ENCODE results near the gene PGLYRP4.
"Not testable (repeated sequence)": the region's sequence is repeated elsewhere in the genome, so short reads cannot be mapped to it uniquely, and the experiment has no call there.

The PGLYRP4 gene

GRCh38 chr1:153337980-153338853 is 10.4 kb downstream of the PGLYRP4 start:
- no peak for DNase-seq (ENCODE audit: low spot score)

DNA sequence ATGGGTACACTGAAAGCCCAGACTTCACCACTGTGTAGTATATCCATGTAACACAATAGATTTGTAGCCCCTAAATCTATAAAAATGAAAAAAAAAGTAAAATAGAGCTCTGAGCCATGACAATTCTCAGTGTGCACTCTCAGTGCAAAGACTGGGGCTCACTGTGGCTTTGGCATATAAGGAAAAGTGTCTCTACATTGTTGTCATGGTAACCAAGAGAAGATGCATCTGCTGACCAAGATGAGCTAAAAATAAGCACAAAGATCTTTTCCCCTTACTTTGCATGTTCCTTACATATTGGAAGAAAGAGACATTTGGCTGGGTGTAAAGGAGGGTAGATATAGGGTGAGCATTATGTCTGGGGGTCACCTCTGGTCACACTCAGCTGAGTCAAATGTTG is 12.0 kb downstream of the PGLYRP4 start:
- no peak for DNase-seq (ENCODE audit: low spot score)

GRCh38 chr1:153333902-153334301 is 14.7 kb downstream of the PGLYRP4 start:
- DNase-seq (ENCODE audit: low spot score) = no peak

DNA sequence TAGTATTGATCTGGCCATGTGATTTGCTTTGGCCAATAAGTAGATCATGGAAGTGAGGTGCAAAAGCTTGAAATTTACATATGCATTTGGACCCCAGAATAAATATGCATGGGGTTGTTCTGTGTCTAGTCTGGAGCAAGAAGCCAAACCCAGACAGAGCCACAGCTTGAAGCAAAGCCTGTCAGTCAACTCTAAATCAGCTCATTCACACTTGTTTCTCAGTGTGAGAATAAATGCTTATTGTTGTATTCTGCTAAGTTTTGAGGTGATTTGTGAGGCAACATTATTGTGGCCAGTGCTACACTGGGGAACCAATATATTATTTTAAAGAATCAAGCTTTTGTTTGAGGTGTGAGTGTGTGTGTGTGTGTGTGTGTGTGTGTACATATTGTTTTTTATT is 23.7 kb downstream of the PGLYRP4 start:
- no peak for DNase-seq (ENCODE audit: low spot score)

GRCh38 chr1:153322568-153322967 is 26.1 kb downstream of the PGLYRP4 start:
- DNase-seq (ENCODE audit: low spot score) = no peak

- DNase-seq (ENCODE audit: low spot score) = not testable (repeated sequence)
Measured at GRCh38 chr1:153318145-153318544, 30.5 kb downstream of the PGLYRP4 start.

DNA sequence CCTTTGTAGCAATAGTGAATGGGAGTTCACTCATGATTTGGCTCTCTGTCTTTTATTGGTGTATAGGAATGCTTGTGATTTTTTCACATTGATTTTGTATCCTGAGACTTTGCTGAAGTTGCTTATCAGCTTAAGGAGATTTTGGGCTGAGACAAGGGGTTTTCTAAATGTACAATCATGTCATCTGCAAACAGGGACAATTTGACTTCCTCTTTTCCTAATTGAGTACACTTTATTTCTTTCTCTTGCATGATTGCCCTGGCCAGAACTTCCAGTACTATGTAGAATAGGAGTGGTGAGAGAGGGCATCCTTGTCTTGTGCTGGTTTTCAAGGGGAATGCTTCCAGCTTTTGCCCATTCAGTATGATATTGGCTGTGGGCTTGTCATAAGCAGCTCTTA is 32.6 kb downstream of the PGLYRP4 start:
- DNase-seq (ENCODE audit: low spot score) = not testable (repeated sequence)

DNA sequence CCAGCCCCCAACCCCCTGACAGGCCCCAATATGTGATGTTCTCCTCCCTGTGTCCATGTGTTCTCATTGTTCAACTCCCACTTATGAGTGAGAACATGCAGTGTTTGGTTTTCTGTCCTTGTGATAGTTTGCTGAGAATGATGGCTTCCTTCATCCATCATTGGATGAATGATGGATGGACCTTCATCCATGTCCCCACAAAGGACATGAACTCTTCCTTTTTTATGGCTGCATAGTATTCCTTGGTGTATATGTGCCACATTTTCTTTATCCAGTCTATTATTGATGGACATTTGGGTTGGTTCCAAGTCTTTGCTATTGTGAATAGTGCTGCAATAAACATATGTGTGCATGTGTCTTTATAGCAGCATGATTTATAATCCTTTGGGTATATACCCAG is 34.3 kb downstream of the PGLYRP4 start:
- DNase-seq (ENCODE audit: low spot score) = not testable (repeated sequence)

DNA sequence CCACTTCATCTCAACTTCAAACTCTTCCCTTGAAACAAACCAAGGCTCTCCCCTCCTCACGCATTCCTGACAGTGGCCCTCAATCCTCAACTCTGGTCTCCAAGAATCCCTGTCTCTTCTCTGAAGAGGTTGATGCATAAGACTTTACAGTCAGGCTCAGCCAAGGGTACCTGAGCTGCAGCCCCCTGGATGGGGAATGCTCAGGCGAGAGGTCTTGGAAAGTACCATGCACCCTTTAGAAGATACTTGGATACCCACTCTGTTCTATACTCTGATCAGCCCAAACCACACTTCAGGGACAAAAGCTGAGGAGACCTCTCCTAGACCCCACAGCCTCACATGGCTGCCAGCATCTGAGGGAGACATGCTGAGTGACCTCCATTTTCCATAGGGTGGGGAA is 35.4 kb downstream of the PGLYRP4 start:
- no peak for DNase-seq (ENCODE audit: low spot score)

DNA sequence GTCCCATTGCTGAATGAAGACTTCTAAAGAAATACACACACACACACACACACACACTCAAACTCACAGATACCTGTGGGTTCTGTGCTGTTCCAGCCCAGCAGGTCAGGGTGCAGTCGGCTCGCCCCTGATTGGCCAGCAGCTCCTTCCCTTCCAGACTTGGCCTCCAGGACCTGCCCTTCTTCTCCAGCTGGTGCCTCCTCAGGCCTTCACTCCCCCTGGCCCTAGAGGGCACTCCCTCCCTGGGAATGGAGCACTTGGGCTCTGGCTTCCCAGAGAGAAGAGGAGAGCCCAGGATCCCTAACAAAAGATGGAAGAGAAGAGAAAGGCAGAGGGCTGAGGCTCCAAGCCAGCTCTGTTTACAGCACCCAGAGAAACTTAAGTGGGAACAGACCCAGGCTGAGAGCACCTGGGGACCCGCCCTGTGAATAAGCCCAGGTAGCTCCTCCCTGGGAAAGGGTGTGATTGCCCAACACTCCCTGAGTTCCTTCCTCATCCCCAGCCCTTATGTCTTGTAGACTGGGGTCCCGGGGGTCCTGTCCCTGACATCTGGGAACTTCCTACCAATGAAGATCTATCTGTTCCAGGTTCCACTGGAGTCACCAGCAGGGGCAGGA is 36.0 kb downstream of the PGLYRP4 start, which contains the start of gene PGLYRP3:
TSS of gene PGLYRP3 (minus strand) at position 383 of the 617 bp plus-strand sequence. CDS start 2,287 bp downstream, outside the sequence.
- no peak for DNase-seq (ENCODE audit: low spot score)

DNA sequence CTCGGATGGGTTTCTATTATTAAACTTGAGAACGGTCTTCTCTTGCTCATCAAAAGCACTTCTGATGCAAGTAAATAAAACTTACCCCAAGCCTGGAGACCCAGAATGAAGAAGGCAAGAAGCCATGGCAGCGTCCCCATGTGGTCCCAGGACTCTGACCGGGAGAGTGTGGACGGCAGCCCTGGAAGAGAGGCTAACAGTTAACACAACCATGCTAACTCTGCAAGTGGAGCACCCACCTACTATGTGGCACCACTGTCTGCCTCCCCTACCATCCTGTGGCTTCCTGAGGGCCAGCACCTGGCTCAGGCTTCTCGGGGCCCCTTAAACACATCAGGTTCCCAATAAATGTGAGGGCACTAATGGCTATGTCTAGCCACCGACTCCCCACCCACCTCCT is 38.1 kb downstream of the PGLYRP4 start:
- DNase-seq (ENCODE audit: low spot score) = no peak

GRCh38 chr1:153309441-153309840 is 39.2 kb downstream of the PGLYRP4 start:
- no peak for DNase-seq (ENCODE audit: low spot score)

DNA sequence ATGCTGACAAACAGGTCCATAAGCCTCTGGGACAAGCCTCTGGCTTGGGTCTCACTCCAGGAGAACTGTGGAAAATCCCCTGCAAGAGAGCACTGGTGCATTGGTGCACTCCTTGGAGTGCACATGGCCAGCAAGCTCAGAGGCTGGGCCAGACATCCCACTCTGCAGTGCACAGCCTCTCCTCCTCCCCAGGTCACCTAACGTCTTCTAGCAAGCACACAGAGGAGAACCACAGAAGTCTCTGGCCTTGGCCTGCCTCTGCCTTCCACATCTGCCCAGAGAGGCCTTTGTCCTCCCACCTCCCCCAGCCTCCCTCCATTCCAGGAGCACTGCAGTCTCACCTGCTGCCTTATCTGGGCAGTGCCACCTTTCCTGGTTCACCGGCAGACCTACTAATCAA is 40.1 kb downstream of the PGLYRP4 start:
- DNase-seq (ENCODE audit: low spot score) = no peak

- DNase-seq (ENCODE audit: low spot score) = no peak
Measured at GRCh38 chr1:153307221-153307600, 41.4 kb downstream of the PGLYRP4 start.

- DNase-seq (ENCODE audit: low spot score) = no peak
Measured at GRCh38 chr1:153306303-153307220, 42.1 kb downstream of the PGLYRP4 start.

DNA sequence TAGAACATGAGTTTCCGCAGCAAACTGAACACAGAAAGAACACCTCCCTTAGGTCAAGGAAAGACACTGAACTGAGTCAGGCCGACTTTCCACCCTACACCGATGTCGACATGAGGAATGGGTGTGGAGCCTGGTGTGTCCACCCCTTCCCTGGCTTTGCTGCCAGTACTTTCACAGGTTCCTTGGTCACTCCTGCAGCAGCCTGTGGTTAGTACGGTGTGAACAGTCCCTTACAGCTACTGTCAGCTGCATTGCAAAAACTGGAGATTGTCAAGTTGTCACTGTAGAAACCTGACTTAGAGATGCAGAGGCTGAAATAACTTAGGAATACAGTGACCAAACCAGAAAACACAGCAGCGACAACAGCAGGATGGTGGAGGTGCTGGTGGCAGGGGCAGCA is 43.0 kb downstream of the PGLYRP4 start:
- DNase-seq (ENCODE audit: low spot score) = no peak

DNA sequence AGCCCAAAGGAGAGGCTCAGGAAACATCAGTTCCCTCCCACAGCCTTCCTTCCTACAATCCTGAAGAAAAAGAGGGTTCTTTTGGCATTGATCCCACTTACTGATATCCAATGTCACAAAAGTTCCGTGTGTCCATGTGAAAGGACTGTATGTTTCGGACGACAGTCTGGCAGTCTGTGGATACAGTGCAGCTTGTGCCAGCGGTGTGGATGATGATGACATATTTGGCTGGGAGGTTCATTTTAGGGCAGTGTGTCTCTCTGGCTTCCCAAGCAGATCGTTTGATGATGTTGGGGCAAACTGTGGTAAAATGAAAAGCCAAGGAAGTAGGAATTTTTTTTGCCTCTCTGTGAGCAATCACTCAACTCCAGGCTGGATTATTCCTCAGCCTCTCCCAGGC is 46.3 kb downstream of the PGLYRP4 start:
- DNase-seq (ENCODE audit: low spot score) = no peak

DNA sequence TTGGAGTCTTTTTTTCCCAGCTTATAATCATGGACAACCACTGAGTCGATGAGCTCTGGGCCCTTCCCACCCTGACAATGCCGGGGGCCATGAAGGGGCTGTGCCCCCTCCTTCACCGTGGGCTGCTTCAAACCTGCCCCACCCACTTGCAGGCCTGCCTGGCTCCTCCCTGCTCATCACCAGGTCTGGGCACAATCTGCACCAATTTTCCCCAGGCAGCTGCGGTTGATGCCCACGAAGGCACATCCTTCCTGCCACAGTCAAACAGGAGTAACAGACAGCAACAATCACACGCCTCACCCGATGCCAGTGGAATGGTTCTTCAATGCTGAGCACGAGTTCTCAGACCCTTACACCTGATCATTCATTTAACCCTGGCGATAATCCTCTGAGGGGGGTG is 54.8 kb downstream of the PGLYRP4 start:
- DNase-seq (ENCODE audit: low spot score) = no peak

DNA sequence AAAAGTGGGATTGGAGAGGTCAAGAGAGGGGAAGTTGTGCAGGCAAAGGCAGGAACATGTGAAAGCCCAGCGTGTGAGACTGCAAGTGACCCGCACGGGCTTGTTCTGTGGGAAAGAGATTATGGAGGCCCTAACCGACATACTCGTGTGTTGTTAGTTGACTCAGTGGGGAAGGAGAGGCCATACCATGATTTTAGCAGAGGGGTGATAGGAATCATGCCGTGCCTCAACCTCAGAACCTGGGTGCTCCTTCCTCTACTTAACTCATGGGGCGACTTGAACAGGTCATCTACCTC is 55.2 kb downstream of the PGLYRP4 start:
- DNase-seq (ENCODE audit: low spot score) = no peak

GRCh38 chr1:153292740-153293479 is 55.7 kb downstream of the PGLYRP4 start:
- no peak for DNase-seq (ENCODE audit: low spot score)

GRCh38 chr1:153292185-153292584 is 56.5 kb downstream of the PGLYRP4 start:
- DNase-seq (ENCODE audit: low spot score) = no peak

GRCh38 chr1:153291514-153291913 is 57.1 kb downstream of the PGLYRP4 start:
- DNase-seq (ENCODE audit: low spot score) = no peak

Measured in GM03348 (cell line).